Measurements from ENCODE around the gene SMYD3. TPM values are rescaled to one million over a fixed set of nuclear protein-coding genes. Genes with fewer than 3 reads are reported as not detected.

Gene SMYD3
- total RNA-seq, 1 donor from 2014 or later = 27.2 TPM

- DNase-seq (no peak), ATAC-seq (no peak)
- H3K27me3 ChIP-seq = no peaks in the 10 kb centered on the region
- H3K4me3 ChIP-seq = peak overlapping the region; percentile 14
- H3K36me3 ChIP-seq = peaks cover 9% of the 10 kb centered on the region
- TF ChIP-seq CTCF (IDR thresholded peaks at IDR 0.05) = peak; percentile 12
- peak overlapping the region; percentile 42 for H3K27ac ChIP-seq
- no peaks in the 10 kb centered on the region for H3K9me3 ChIP-seq
- intact Hi-C loops (cut with DNase I) = no loop called here
- H3K4me1 ChIP-seq = peaks cover 15% of the 10 kb centered on the region
These were observed 648.2 kb downstream of the SMYD3 start for GRCh38 chr1:245858722-245859492.

- intact Hi-C loops (cut with DNase I) = no loop called here
- ATAC-seq = no peak
- TF ChIP-seq CTCF (IDR thresholded peaks at IDR 0.05) = no peak
- DNase-seq = no peak
- no peak overlapping the region for H3K4me3 ChIP-seq
- peaks cover 4% of the 10 kb centered on the region for H3K36me3 ChIP-seq
- no peak overlapping the region for H3K27ac ChIP-seq
- no peaks in the 10 kb centered on the region for H3K9me3 ChIP-seq
- H3K4me1 ChIP-seq = peaks cover 15% of the 10 kb centered on the region
- no peaks in the 10 kb centered on the region for H3K27me3 ChIP-seq
These were observed 648.9 kb downstream of the SMYD3 start for GRCh38 chr1:245858022-245858721.

GRCh38 chr1:245856944-245857531 is 650.0 kb downstream of the SMYD3 start:
- no peak for TF ChIP-seq CTCF (IDR thresholded peaks at IDR 0.05)
- intact Hi-C loops (cut with DNase I) = no loop called here
- DNase-seq (no peak), ATAC-seq (no peak)
- peaks cover 15% of the 10 kb centered on the region for H3K4me1 ChIP-seq
- H3K4me3 ChIP-seq = no peak overlapping the region
- H3K27ac ChIP-seq = no peak overlapping the region
- H3K9me3 ChIP-seq = no peaks in the 10 kb centered on the region
- no peaks in the 10 kb centered on the region for H3K36me3 ChIP-seq
- no peaks in the 10 kb centered on the region for H3K27me3 ChIP-seq

- H3K27ac ChIP-seq = no peak overlapping the region
- TF ChIP-seq CTCF (IDR thresholded peaks at IDR 0.05) = no peak
- no peak for DNase-seq
These were observed 651.0 kb downstream of the SMYD3 start for GRCh38 chr1:245855846-245856730.

GRCh38 chr1:245853291-245853690 is 653.8 kb downstream of the SMYD3 start:
- Histone ChIP-seq H3K27me3 (no peaks in the 10 kb centered on the region), H3K27ac (no peak overlapping the region), H3K4me3 (no peak overlapping the region), H3K4me1 (peaks cover 8% of the 10 kb centered on the region), H3K9me3 (no peaks in the 10 kb centered on the region), H3K36me3 (no peaks in the 10 kb centered on the region)
- no peak for TF ChIP-seq CTCF (IDR thresholded peaks at IDR 0.05)
- DNase-seq (no peak), ATAC-seq (no peak)
- intact Hi-C loops (cut with DNase I) = no loop called here

More at GRCh38 chr1:245855846-245856730, 651.0 kb downstream of the SMYD3 start:
- peaks cover 8% of the 10 kb centered on the region for H3K4me1 ChIP-seq
- intact Hi-C loops (cut with DNase I) = no loop called here
- no peak overlapping the region for H3K4me3 ChIP-seq
- ATAC-seq = no peak
- H3K36me3 ChIP-seq = no peaks in the 10 kb centered on the region
- no peaks in the 10 kb centered on the region for H3K9me3 ChIP-seq
- H3K27me3 ChIP-seq = no peaks in the 10 kb centered on the region
